Naive thymus-derived CD4-positive, alpha-beta T cell (primary cell): ENCODE results near the gene IL4. TPM values are rescaled to one million over a fixed set of nuclear protein-coding genes. Genes with fewer than 3 reads are reported as not detected.
A peak's percentile ranks its signal among the peaks of the same experiment; 100 is the strongest.

ENCODE experiments used
- ATAC-seq: fragments of 150-1000 bp; cut with Tn5 transposase; 2 replicates; pipeline ENCODE4 v1.10.0; 2021; ENCODE audit warnings: mild to moderate bottlenecking, moderate library complexity
- CTCF ChIA-PET: fragments of 350-600 bp; sonication (Branson Sonifier 250); formaldehyde crosslinking; loops from one replicate; lab custom pipeline; 2021; ENCODE audit warnings: antibody characterized with exemption; lab: Charles Lee
- POLR2A ChIA-PET: fragments of 350-600 bp; sonication (Branson Sonifier 250); formaldehyde crosslinking; loops from one replicate; lab custom pipeline; 2021; ENCODE audit warnings: antibody characterized with exemption, inconsistent platforms; lab: Charles Lee
- DNase-seq, 9 donors: peaks; one replicate each; pipeline versions ENCODE4 v3.0.0 to v3.0.0-alpha.2; 2020 to 2022; ENCODE audit warnings: mixed read lengths in 1 of 9
- H3K27ac ChIP-seq: one replicate; pipeline ENCODE4 v1.7.0; 2013; ENCODE audit warnings: mild to moderate bottlenecking, low read depth, low read length, moderate library complexity
- H3K27me3 ChIP-seq, 2 donors: one replicate each; pipeline ENCODE4 v1.7.0; 2013; ENCODE audit warnings: low read length in 2 of 2, mild to moderate bottlenecking in 2 of 2, moderate library complexity in 2 of 2; ENCODE audit not compliant: control insufficient read depth in 2 of 2, insufficient read depth in 2 of 2
- H3K36me3 ChIP-seq, 3 experiments: 1 replicate in 2 of 3; 2 replicates in 1 of 3; pipeline ENCODE4 v1.7.0; 2013; ENCODE audit warnings: low read length in 3 of 3, mild to moderate bottlenecking in 3 of 3, moderate library complexity in 1 of 3; ENCODE audit not compliant: insufficient read depth in 3 of 3, control insufficient read depth in 2 of 3
- H3K4me1 ChIP-seq, 2 donors: one replicate each; pipeline ENCODE4 v1.7.0; 2013; ENCODE audit warnings: low read length in 2 of 2, mild to moderate bottlenecking in 2 of 2, moderate library complexity in 1 of 2; ENCODE audit not compliant: control insufficient read depth in 2 of 2, insufficient read depth in 2 of 2
- H3K4me3 ChIP-seq: 2 replicates; pipeline ENCODE4 v1.7.0; 2013; ENCODE audit warnings: mild to moderate bottlenecking, low read length
- H3K9me3 ChIP-seq, 3 experiments: 1 replicate in 2 of 3; 2 replicates in 1 of 3; pipeline ENCODE4 v1.7.0; 2013; ENCODE audit warnings: low read length in 3 of 3; ENCODE audit not compliant: control insufficient read depth in 2 of 3
- H3K27ac Mint-ChIP-seq, 9 donors: one replicate each; pipeline ENCODE4 v1.8.0; 2020 to 2022; ENCODE audit warnings: mixed read lengths in 9 of 9, mild to moderate bottlenecking in 8 of 9, moderate library complexity in 5 of 9, inconsistent platforms in 2 of 9
- H3K27me3 Mint-ChIP-seq, 5 donors: one replicate each; pipeline ENCODE4 v1.8.0; 2021 to 2022; ENCODE audit warnings: mixed read lengths in 5 of 5, mild to moderate bottlenecking in 1 of 5
- H3K36me3 Mint-ChIP-seq, 5 donors: one replicate each; pipeline ENCODE4 v1.8.0; 2020 to 2022; ENCODE audit warnings: mixed read lengths in 5 of 5, mild to moderate bottlenecking in 3 of 5, inconsistent platforms in 1 of 5
- H3K4me1 Mint-ChIP-seq, 7 donors: one replicate each; pipeline ENCODE4 v1.8.0; 2020 to 2022; ENCODE audit warnings: mixed read lengths in 7 of 7, mild to moderate bottlenecking in 3 of 7, inconsistent platforms in 1 of 7
- H3K4me3 Mint-ChIP-seq, 10 donors: one replicate each; pipeline ENCODE4 v1.8.0; 2020 to 2022; ENCODE audit warnings: mild to moderate bottlenecking in 10 of 10, mixed read lengths in 10 of 10, moderate library complexity in 6 of 10, inconsistent platforms in 2 of 10
- H3K9me3 Mint-ChIP-seq, 11 donors: one replicate each; pipeline ENCODE4 v1.8.0; 2020 to 2022; ENCODE audit warnings: mixed read lengths in 11 of 11, mild to moderate bottlenecking in 4 of 11, inconsistent platforms in 1 of 11, moderate library complexity in 1 of 11
- intact Hi-C, 2 donors: fragments of 100-400 bp; cut with micrococcal nuclease; formaldehyde crosslinking; loops; one replicate each; pipeline ENCODE4 v1.15.1; 2023
- polyA plus RNA-seq, 2 donors: library from polyadenylated mRNA; unstranded; fragments of 300-500 nt; fragmentation: Illumina TruSeq; gene quantifications; one replicate each; pipeline ENCODE4 v1.2.3, GENCODE V29; 2021
- total RNA-seq, 6 experiments: library from RNA in 5 of 6; stranded (reverse) in 5 of 6; gene quantifications; 1 replicate in 5 of 6; 2 replicates in 1 of 6; pipeline ENCODE4 v1.2.3 and lab custom pipeline; 2021 to 2026

The IL4 gene
- total and polyA plus RNA-seq, 7 experiments from 2014 or later, result 1.1 to 6.0 (median 4.5) TPM; not detected in 4

- peaks cover 0 to 1% (median 0%) of the 10 kb centered on the region in 11 donors for H3K9me3 Mint-ChIP-seq
- no peaks in the 10 kb centered on the region for H3K36me3 ChIP-seq
- ChIA-PET POLR2A (interaction anchor here (0.6 kb wide), 1 partner anchor 199 kb away, joined by 3 read pairs; no protein-coding TSS in a partner anchor), CTCF (no interaction called here)
- H3K27me3 ChIP-seq, result no peaks in the 10 kb centered on the region
- no peak overlapping the region for H3K4me3 Mint-ChIP-seq
- H3K4me3 ChIP-seq, result no peak overlapping the region
- peaks cover 5 to 33% (median 14%) of the 10 kb centered on the region in 5 donors for H3K36me3 Mint-ChIP-seq
- intact Hi-C loops, result no loop called here
- no peaks in the 10 kb centered on the region for H3K27me3 Mint-ChIP-seq
- H3K27ac ChIP-seq, result no peak overlapping the region
- H3K27ac Mint-ChIP-seq, result no peak overlapping the region
- H3K9me3 ChIP-seq, result no peaks in the 10 kb centered on the region
- H3K4me1 Mint-ChIP-seq, result peaks cover 0 to 21% (median 0%) of the 10 kb centered on the region in 7 donors
- ATAC-seq, result no peak
- no peaks in the 10 kb centered on the region for H3K4me1 ChIP-seq
- DNase-seq, result no peak
Measured at GRCh38 chr5:132708645-132709044, 34.9 kb downstream of the IL4 start.

GRCh38 chr5:132714456-132715307 is 40.9 kb downstream of the IL4 start:
- Mint-ChIP-seq H3K36me3 (peaks cover 4 to 30% (median 13%) of the 10 kb centered on the region in 5 donors), H3K9me3 (peaks cover 0 to 1% (median 0%) of the 10 kb centered on the region in 11 donors), H3K27me3 (no peaks in the 10 kb centered on the region), H3K4me3 (peak overlapping the region in 6 of 10 donors; percentile 28 to 70 (median 46)), H3K4me1 (peaks cover 0 to 20% (median 9%) of the 10 kb centered on the region in 7 donors), H3K27ac (peak overlapping the region in 3 of 9 donors; percentile 22 to 78 (median 60))
- intact Hi-C loops, result loop anchor here (1.0 to 10.0 kb wide), 5 partner anchors 90 to 330 kb away; no protein-coding TSS in a partner anchor
- CTCF ChIA-PET, result interaction anchor here (0.6 kb wide), 1 partner anchor 15 kb away, joined by 3 read pairs; no protein-coding TSS in a partner anchor
- peak; percentile 34 for ATAC-seq
- Histone ChIP-seq H3K4me1 (no peaks in the 10 kb centered on the region), H3K4me3 (no peak overlapping the region), H3K27me3 (no peaks in the 10 kb centered on the region), H3K9me3 (no peaks in the 10 kb centered on the region), H3K27ac (no peak overlapping the region), H3K36me3 (peaks cover 0 to 1% (median 0%) of the 10 kb centered on the region in 3 experiments)
- DNase-seq, result peak in 5 of 9 donors; percentile 6 to 23 (median 14)
- POLR2A ChIA-PET, result interaction anchor here (0.8 to 1.4 kb wide), 3 partner anchors 10 to 1142 kb away, joined by 3 to 4 read pairs (median 3); partner anchors contain the start of gene SEPTIN8

- POLR2A ChIA-PET, result no interaction called here
- no peak overlapping the region for H3K4me3 ChIP-seq
- no peaks in the 10 kb centered on the region for H3K4me1 ChIP-seq
- CTCF ChIA-PET, result no interaction called here
- H3K36me3 ChIP-seq, result peaks cover 0 to 9% (median 4%) of the 10 kb centered on the region in 3 experiments
- Mint-ChIP-seq H3K4me1 (peaks cover 0 to 15% (median 9%) of the 10 kb centered on the region in 7 donors), H3K27me3 (no peaks in the 10 kb centered on the region), H3K36me3 (peaks cover 0 to 40% (median 15%) of the 10 kb centered on the region in 5 donors), H3K9me3 (no peaks in the 10 kb centered on the region), H3K27ac (no peak overlapping the region), H3K4me3 (no peak overlapping the region)
- no peak overlapping the region for H3K27ac ChIP-seq
- ATAC-seq (no peak), DNase-seq (no peak)
- H3K27me3 ChIP-seq, result no peaks in the 10 kb centered on the region
- intact Hi-C loops, result loop anchor here in 1 of 2 donors (10.0 kb wide), 1 partner anchor 94 kb away; no protein-coding TSS in a partner anchor
- no peaks in the 10 kb centered on the region for H3K9me3 ChIP-seq
Measured at GRCh38 chr5:132718544-132719312, 44.9 kb downstream of the IL4 start.

GRCh38 chr5:132725745-132726144 is 52.0 kb downstream of the IL4 start:
- Histone ChIP-seq H3K27me3 (no peaks in the 10 kb centered on the region), H3K27ac (no peak overlapping the region), H3K9me3 (no peaks in the 10 kb centered on the region), H3K36me3 (peaks cover 0 to 11% (median 7%) of the 10 kb centered on the region in 3 experiments), H3K4me3 (no peak overlapping the region), H3K4me1 (no peaks in the 10 kb centered on the region)
- ATAC-seq (no peak), DNase-seq (no peak)
- Mint-ChIP-seq H3K36me3 (peaks cover 4 to 50% (median 27%) of the 10 kb centered on the region in 5 donors), H3K9me3 (peaks cover 0 to 2% (median 0%) of the 10 kb centered on the region in 11 donors), H3K27me3 (no peaks in the 10 kb centered on the region), H3K27ac (no peak overlapping the region), H3K4me3 (no peak overlapping the region), H3K4me1 (peaks cover 3 to 15% (median 6%) of the 10 kb centered on the region in 7 donors)
- POLR2A ChIA-PET, result no interaction called here
- CTCF ChIA-PET, result no interaction called here
- intact Hi-C loops, result no loop called here

GRCh38 chr5:132729896-132730295 is 56.1 kb downstream of the IL4 start:
- Mint-ChIP-seq H3K27ac (peak overlapping the region in 2 of 9 donors; percentile 38 to 86), H3K4me1 (peaks cover 4 to 26% (median 15%) of the 10 kb centered on the region in 7 donors), H3K27me3 (no peaks in the 10 kb centered on the region), H3K4me3 (no peak overlapping the region), H3K9me3 (no peaks in the 10 kb centered on the region), H3K36me3 (peaks cover 4 to 39% (median 29%) of the 10 kb centered on the region in 5 donors)
- intact Hi-C loops, result loop anchor here (10.0 kb wide), 2 partner anchors 935 to 1095 kb away; partner anchors contain the start of genes FNIP1 (in 1 of the 2) and RAPGEF6 (in 1 of the 2)
- ATAC-seq (no peak), DNase-seq (no peak)
- peaks cover 4 to 11% (median 4%) of the 10 kb centered on the region in 3 experiments for H3K36me3 ChIP-seq
- H3K27ac ChIP-seq, result no peak overlapping the region
- no peaks in the 10 kb centered on the region for H3K9me3 ChIP-seq
- H3K4me3 ChIP-seq, result no peak overlapping the region
- no peaks in the 10 kb centered on the region for H3K4me1 ChIP-seq
- POLR2A ChIA-PET, result interaction anchor here (0.6 kb wide), 1 partner anchor 122 kb away, joined by 3 read pairs; no protein-coding TSS in a partner anchor
- CTCF ChIA-PET, result interaction anchor here (0.7 kb wide), 1 partner anchor 37 kb away, joined by 3 read pairs; no protein-coding TSS in a partner anchor
- H3K27me3 ChIP-seq, result no peaks in the 10 kb centered on the region
